ENCODE measurements around the gene KLHL29.

Gene KLHL29

DNA sequence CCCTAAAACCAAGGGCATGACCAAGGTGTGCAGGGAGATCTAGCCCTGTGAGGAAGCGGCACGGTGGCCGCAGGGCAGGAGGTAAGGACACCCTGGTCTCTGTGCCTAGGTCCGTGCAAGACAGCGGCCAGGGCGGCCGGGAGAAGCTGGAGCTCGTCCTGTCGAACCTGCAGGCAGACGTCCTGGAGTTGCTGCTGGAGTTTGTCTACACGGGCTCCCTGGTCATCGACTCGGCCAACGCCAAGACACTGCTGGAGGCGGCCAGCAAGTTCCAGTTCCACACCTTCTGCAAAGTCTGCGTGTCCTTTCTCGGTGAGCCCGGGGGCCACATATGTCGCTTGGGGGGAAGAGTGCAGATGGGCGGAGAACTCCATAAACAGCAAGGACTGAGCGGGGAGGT lies 306.6 kb downstream of the KLHL29 start:
- ATAC-seq (ENCODE audit: insufficient read depth, low read depth) (no peak), DNase-seq (no peak)
- H3K36me3 ChIP-seq (ENCODE audit: insufficient read depth, low read length): no peaks in the 10 kb centered on the region
- H3K27me3 ChIP-seq (ENCODE audit: insufficient read depth, low read length, poor library complexity): no peaks in the 10 kb centered on the region
- no peak overlapping the region for H3K27ac ChIP-seq (ENCODE audit: low read length)
- H3K4me2 ChIP-seq (ENCODE audit: insufficient read depth, low read length): no peak overlapping the region
- H3K9me3 ChIP-seq (ENCODE audit: insufficient read depth, low read length, severe bottlenecking): no peaks in the 10 kb centered on the region
- H3K9ac ChIP-seq (ENCODE audit: low read depth, low read length): no peak overlapping the region
- H3K79me2 ChIP-seq (ENCODE audit: insufficient read depth, low read length): no peaks in the 10 kb centered on the region
- no peak overlapping the region for H2AFZ ChIP-seq (ENCODE audit: low read depth, low read length)
- no peaks in the 10 kb centered on the region; the same call in 1 of the 2 replicates for H4K20me1 ChIP-seq (ENCODE audit: insufficient read depth, low read length)
- no peaks in the 10 kb centered on the region for H3K4me1 ChIP-seq (ENCODE audit: insufficient read depth, low read length)
- TF ChIP-seq EZH2 (IDR thresholded peaks at IDR 0.05; ENCODE audit: borderline replicate concordance, low read depth, low read length, severe bottlenecking) (no peak), CTCF (IDR thresholded peaks at IDR 0.05; ENCODE audit: borderline replicate concordance, extremely low read depth, low read length, poor library complexity, severe bottlenecking) (no peak)
- H3K4me3 ChIP-seq (ENCODE audit: low read depth in 1 of 2, low read length in 2 of 2): no peak overlapping the region

GRCh38 chr2:23692263-23692662 lies 307.3 kb downstream of the KLHL29 start:
- H2AFZ ChIP-seq (ENCODE audit: low read depth, low read length): no peak overlapping the region
- no peaks in the 10 kb centered on the region for H3K79me2 ChIP-seq (ENCODE audit: insufficient read depth, low read length)
- no peak overlapping the region for H3K4me2 ChIP-seq (ENCODE audit: insufficient read depth, low read length)
- no peaks in the 10 kb centered on the region for H3K36me3 ChIP-seq (ENCODE audit: insufficient read depth, low read length)
- H3K4me1 ChIP-seq (ENCODE audit: insufficient read depth, low read length): no peaks in the 10 kb centered on the region
- ATAC-seq (ENCODE audit: insufficient read depth, low read depth) (no peak), DNase-seq (no peak)
- no peak overlapping the region for H3K27ac ChIP-seq (ENCODE audit: low read length)
- H3K9me3 ChIP-seq (ENCODE audit: insufficient read depth, low read length, severe bottlenecking): no peaks in the 10 kb centered on the region
- H3K9ac ChIP-seq (ENCODE audit: low read depth, low read length): no peak overlapping the region
- no peaks in the 10 kb centered on the region for H3K27me3 ChIP-seq (ENCODE audit: insufficient read depth, low read length, poor library complexity)
- TF ChIP-seq EZH2 (IDR thresholded peaks at IDR 0.05; ENCODE audit: borderline replicate concordance, low read depth, low read length, severe bottlenecking) (no peak), CTCF (IDR thresholded peaks at IDR 0.05; ENCODE audit: borderline replicate concordance, extremely low read depth, low read length, poor library complexity, severe bottlenecking) (no peak)
- H4K20me1 ChIP-seq (ENCODE audit: insufficient read depth, low read length): no peaks in the 10 kb centered on the region
- H3K4me3 ChIP-seq (ENCODE audit: low read depth in 1 of 2, low read length in 2 of 2): no peak overlapping the region

GRCh38 chr2:23692851-23693605 lies 308.0 kb downstream of the KLHL29 start:
- H3K79me2 ChIP-seq (ENCODE audit: insufficient read depth, low read length): no peaks in the 10 kb centered on the region

More at GRCh38 chr2:23692851-23693605, 308.0 kb downstream of the KLHL29 start:
- TF ChIP-seq EZH2 (IDR thresholded peaks at IDR 0.05; ENCODE audit: borderline replicate concordance, low read depth, low read length, severe bottlenecking) (no peak), CTCF (IDR thresholded peaks at IDR 0.05; ENCODE audit: borderline replicate concordance, extremely low read depth, low read length, poor library complexity, severe bottlenecking) (no peak)
- Histone ChIP-seq H3K36me3 (ENCODE audit: insufficient read depth, low read length) (no peaks in the 10 kb centered on the region), H3K4me1 (ENCODE audit: insufficient read depth, low read length) (no peaks in the 10 kb centered on the region), H2AFZ (ENCODE audit: low read depth, low read length) (no peak overlapping the region), H3K9me3 (ENCODE audit: insufficient read depth, low read length, severe bottlenecking) (no peaks in the 10 kb centered on the region), H4K20me1 (ENCODE audit: insufficient read depth, low read length) (no peaks in the 10 kb centered on the region), H3K4me2 (ENCODE audit: insufficient read depth, low read length) (no peak overlapping the region), H3K27me3 (ENCODE audit: insufficient read depth, low read length, poor library complexity) (no peaks in the 10 kb centered on the region), H3K27ac (ENCODE audit: low read length) (no peak overlapping the region), H3K4me3 (ENCODE audit: low read depth in 1 of 2, low read length in 2 of 2) (no peak overlapping the region), H3K9ac (ENCODE audit: low read depth, low read length) (no peak overlapping the region)
- DNase-seq (no peak), ATAC-seq (ENCODE audit: insufficient read depth, low read depth) (no peak)

All from DND-41 (cell line).